Activated CD8-positive, alpha-beta memory T cell treated with anti-CD3 and anti-CD28 coated beads, Interleukin-2, amount 50 U/mL, for 1 hour (primary cell): ENCODE measurements around the gene PARD3B.

Source experiments
- DNase-seq: peaks from one replicate; pipeline ENCODE4 v3.0.0-alpha.2; 2020; ENCODE audit errors: extremely low read depth

Gene PARD3B

DNA sequence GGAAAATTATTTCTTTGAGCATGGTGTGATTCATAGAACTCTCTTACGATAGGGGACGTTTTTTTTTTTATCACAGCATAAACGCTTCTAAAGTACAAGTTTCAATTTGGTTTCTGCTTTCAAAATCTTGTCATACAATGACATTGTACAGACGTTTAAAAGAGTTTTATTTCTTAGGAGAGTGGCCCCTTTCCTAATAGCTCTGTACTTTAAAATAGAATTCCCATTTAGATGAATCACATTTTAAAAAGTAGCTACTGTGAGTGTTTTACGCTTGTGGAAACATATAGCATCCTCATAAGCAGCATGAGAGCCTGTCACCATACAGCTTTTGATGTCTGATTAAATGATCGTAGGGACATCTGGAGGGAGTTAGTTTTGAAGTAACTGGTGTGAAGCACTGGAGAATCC lies 510.9 kb downstream of the PARD3B start:
- DNase-seq = no peak

DNA sequence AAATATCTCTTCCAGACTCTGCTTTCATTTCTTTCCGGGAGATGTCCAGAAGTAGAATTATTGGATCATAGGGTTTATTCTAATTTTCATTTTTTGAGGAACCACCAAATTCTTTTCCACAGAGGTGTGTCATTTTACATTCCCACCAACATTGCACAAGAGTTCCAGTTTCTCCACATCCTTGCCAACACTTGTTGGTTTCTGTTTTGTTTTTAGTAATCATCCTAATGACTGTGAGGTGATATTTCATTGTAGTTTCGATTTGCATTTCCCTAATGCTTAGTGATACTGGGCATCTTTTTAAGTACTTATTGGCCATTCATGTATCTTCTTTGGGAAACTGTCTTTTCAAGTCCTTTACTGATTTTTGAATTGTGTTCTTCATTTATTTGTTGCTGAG lies 513.1 kb downstream of the PARD3B start:
- DNase-seq = no peak

GRCh38 chr2:205060269-205060668 lies 515.0 kb downstream of the PARD3B start:
- DNase-seq = no peak

DNA sequence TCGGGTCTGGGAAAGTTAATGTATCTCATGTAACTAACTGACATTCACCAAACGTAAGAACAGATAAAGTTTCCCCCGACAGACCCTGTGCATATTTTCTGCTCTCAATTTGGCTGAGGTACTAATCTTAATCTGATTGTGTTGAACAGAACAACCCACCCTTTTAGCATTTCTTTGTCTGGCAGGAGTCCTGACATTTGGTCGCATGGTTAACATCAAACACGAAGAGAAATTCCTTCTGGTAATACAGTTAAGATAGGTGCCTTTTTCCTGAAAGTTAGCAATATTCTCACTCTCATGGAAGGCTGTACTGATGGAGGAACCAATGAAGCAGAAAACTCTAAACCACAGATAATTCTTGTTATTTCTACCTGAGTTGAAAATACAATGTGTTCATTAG lies 520.8 kb downstream of the PARD3B start:
- DNase-seq = no peak

- no peak for DNase-seq
Observed at GRCh38 chr2:205069928-205070327, 524.7 kb downstream of the PARD3B start.

DNA sequence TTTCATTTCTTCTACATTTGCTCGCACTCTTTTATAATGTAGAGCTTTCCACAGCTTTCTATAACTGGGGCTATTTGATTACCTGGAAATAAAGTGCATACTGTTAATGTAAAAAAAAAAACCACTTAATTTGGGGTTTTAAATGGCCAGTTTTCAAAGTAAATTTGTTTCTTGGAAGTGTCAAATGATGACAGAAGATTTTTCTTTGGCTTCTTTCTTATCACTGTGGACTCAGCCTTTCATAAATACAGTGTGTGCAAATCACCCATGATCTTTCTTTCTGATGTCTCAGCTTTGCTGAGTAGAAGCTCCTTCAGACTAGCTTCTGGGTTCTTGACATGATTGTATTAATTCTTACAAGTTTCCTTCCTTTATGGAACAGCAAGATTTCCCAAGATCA lies 525.6 kb downstream of the PARD3B start:
- DNase-seq = no peak

DNA sequence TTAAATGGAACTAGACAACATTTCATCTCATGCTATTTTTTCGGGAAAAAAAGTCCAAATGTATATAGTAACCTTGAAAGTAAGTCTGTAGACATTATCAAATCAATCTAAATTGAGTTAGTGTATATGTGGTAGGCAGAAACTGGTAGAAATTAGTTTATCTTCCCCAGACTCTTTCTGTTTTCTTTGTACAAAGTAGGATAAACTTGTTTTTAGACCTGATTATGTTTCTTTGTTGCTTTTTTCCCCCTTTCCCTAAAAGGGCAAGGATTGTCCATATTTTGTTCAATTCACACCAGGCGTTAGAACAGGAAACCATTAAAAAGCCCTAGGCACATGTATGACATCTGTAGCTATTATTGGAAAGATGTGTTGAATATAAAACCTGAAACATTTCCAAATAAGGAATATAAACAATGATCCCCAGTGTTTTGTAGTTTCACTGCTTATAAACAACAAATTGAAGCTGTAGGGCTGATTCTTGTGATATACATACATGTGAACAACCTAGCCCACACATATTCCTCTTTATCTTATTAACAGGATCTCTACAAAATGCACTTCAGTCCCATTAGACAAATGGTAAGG lies 528.3 kb downstream of the PARD3B start:
- DNase-seq = no peak

DNA sequence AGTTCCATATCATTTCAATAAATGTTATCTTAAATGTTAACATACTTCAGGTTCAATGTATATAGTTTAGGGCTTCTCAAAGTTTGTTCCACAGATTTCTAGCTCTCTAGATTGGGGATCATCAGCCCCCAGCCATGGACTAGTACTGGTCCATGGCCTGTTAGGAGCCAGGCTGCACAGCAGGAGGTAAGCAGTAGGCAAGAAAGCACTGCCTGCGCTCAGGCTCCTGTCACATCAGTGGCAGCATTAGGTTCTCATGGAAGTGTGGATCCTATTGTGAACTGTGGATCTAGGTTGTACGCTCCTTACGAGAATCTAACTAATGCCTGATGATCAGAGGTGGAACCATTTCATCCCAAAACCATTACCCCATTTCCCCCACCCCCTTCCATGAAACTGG lies 531.1 kb downstream of the PARD3B start:
- no peak for DNase-seq

DNA sequence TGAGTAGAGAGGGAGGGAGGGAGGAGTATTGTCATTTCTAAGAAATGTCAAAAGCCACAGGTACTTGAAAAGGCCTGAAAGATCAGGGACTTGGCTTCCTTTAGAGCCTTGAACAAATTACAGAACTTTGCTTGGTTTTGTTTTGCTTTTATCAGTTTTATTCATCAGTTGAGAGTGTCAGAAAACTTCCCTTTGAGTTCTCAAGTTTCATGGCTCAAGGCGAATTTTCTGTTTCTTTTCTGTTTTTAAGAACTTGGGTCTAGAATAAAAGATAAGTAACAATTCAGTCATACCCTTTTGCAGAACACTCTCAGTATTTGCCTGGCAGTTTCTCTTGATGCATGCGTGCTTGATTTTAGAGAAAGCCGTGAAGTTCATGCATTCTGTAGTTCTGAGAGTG lies 531.9 kb downstream of the PARD3B start:
- no peak for DNase-seq

DNA sequence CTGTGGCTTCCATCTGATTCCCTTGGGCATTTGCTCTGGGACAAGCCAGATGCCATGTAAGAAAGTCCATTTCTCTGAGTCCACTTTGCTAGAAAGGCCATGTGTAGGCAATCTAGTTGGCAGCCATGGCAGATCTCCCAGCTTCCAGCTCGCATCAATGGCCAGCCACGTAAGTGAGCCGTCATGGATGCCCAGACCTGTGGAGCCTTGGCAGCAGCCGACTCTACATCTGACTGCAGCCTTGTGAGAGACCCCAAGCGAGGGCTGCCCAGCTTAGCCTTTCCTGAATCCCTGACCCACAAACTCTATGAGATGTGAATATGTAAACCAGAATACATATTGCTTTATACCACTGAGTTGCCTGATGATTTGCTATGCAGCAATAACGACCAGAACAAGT lies 533.5 kb downstream of the PARD3B start:
- DNase-seq = no peak

DNA sequence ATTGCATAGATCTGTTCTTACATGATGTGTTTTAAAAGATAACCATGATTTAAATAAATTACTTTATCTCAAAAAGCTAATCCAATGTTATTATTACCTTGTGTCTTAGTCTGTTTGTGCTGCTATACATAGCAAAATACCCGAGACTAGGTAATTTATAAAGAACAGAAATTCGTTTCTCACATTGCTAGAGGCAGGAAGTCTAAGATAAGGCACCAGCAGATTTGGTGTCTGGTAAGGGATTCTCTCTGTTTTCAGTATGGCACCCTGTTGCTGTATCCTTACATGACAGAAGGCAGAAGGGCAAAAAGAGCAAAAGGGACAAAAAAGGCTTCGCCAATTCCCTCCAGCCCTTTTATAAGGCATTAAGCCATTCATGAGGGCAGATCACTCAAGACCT lies 533.9 kb downstream of the PARD3B start:
- no peak for DNase-seq

- no peak for DNase-seq
Observed at GRCh38 chr2:205086662-205087061, 541.4 kb downstream of the PARD3B start.

DNA sequence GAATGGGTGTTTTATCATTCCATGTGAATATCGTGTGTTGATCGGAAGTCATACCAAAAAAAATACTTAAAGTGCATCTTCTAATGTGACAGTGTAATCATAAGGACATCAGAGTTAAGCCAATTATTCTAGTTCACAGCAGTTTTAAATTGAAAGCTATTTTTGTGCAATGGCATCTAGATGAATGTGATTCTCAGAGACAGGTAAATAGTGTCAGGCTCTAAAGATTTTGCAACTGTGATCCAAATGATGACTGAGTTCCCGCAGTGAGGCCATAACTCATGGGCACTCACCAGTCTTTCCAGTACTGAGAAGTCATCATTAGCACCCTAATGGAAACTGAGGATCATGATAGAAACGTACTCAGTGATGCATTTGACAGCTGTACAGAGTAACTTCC lies 542.6 kb downstream of the PARD3B start:
- no peak for DNase-seq

DNA sequence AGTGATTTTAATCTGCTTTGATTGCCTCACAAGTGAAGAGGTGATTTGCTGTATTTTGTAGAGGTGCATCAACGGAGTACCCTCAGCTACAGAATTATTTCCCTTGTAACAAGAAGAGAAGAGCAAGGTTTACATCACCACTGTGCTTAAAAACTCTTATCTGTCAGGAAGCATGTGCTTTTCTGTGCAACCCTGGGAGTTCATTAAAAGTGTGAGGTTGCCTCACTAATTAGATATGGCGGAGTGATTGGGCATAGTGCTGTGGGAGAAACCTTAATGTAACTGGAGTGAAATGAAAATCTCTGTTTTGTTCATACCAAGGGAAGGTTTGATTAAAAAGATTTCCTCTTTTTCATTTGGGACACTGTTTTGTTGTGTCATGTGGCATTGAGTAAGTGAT lies 544.7 kb downstream of the PARD3B start:
- DNase-seq = no peak

DNA sequence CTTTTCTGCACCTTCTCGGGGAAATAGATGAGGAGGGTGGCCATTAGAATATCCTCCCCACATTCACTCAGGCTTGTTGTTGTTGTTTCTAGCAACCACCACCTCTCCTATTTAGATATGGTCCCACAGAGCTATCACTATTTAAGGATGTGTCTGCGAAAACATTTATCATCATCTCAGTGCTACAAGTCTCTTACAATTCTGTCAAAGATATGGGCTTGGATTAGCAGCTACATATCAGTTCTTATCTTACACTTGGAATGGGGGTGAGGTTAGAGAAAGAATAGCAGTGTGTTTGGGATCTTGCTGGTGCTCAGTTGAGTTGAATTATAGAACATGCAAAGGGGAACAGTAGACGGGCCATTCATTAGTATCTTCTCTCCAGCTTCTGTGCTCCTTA lies 546.1 kb downstream of the PARD3B start:
- no peak for DNase-seq

- DNase-seq = no peak
Observed at GRCh38 chr2:205094031-205094430, 548.8 kb downstream of the PARD3B start.

DNA sequence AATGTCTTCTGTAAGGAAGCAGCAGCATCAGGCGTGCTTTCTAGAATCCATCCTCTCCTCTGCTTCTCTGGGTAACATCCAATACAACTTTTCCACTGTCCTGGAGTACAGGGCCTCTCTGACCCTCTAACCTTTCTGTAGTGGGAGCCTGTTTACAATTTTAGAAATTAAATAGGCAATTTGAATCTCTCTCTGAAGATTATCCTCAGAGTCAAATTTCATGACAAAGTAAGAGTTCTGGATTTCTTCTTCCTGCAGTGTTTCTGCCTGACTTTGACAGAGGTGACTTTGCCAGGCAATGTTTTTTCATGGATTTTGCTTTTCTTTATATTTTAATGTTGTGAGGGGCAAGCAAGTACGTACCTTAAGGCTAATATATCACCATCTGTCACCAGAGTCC lies 558.4 kb downstream of the PARD3B start:
- DNase-seq = no peak

GRCh38 chr2:205107810-205108209 lies 562.5 kb downstream of the PARD3B start:
- no peak for DNase-seq

DNA sequence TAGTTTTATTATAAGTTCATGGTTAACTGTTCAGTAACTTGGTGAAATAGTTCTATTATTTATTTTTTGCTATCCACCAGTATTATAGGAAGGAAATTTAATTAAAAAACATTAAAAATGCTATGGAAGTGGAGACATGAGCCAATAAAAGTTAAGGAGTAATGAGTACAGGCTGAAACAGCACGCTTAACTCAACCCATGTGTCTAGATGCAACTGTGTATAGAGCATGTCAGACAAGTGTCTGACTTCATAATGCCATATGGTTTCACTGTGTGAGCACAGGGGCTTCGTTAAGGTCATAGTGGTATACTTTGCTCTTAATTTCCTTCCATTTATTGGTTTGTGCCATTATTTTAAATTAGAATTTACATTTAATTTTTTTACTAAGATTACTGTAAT lies 570.2 kb downstream of the PARD3B start:
- no peak for DNase-seq

- DNase-seq = no peak
Observed at GRCh38 chr2:205117125-205117524, 571.9 kb downstream of the PARD3B start.

- DNase-seq = no peak
Observed at GRCh38 chr2:205119136-205119535, 573.9 kb downstream of the PARD3B start.

- no peak for DNase-seq
Observed at GRCh38 chr2:205128726-205129125, 583.5 kb downstream of the PARD3B start.

- no peak for DNase-seq
Observed at GRCh38 chr2:205129531-205129930, 584.3 kb downstream of the PARD3B start.

GRCh38 chr2:205130111-205130829 lies 585.0 kb downstream of the PARD3B start:
- DNase-seq = no peak
